GM18499 (cell line): Measurements from ENCODE around the gene STRADA.

Source experiments
- ATAC-seq: cut with Tn5 transposase; IDR thresholded peaks from one replicate; pipeline ENCODE4 v1.9.1; 2021; ENCODE audit warnings: moderate number of reproducible peaks; ENCODE audit not compliant: insufficient read depth, unreplicated experiment

The STRADA gene

GRCh38 chr17:63692195-63692816 is 49.3 kb downstream of the STRADA start:
- no peak for ATAC-seq

DNA sequence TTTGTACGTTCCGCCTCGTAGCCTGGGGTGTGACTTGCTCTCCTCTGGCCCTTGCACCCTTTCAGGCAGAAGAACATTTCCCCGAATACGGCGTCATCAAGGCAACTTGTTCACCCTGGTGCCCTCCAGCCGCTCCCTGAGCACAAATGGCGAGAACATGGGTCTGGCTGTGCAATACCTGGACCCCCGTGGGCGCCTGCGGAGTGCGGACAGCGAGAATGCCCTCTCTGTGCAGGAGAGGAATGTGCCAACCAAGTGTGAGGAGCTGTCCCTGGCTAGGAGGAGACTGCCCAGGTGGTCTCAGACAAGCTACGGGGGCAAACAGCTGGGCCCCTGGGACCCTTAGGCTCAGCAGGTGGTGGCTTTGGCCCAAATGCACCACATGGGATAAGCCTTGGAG is 52.1 kb downstream of the STRADA start:
- ATAC-seq, result no peak

- ATAC-seq, result no peak
Observed at GRCh38 chr17:63688396-63689020, 53.1 kb downstream of the STRADA start.

DNA sequence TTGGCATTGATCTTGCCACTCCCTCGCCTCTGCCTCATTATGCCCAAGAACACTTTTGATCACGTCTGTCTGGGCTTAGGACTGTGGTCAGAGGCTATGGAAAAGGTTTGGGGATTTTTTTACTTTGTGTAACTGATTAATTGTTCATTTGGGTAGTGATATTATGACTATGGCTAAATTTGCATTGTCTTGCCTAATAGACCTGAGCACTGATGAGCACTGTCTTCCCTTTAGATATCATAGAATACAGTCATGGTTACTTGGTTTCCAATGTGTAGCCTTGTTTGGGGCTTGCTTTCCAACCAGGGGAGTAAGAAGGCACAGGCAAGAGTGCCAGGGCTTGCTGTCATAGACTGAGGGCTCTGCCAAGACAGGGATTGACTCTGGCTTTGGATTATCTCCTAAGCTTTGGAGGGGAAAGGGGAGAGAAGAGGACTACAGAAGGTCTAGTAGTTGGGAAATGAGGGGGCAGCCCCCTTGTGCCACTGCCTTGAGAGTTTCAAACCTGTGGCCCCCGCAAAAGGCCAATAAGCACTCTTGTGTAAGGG is 55.4 kb downstream of the STRADA start:
- ATAC-seq, result no peak

DNA sequence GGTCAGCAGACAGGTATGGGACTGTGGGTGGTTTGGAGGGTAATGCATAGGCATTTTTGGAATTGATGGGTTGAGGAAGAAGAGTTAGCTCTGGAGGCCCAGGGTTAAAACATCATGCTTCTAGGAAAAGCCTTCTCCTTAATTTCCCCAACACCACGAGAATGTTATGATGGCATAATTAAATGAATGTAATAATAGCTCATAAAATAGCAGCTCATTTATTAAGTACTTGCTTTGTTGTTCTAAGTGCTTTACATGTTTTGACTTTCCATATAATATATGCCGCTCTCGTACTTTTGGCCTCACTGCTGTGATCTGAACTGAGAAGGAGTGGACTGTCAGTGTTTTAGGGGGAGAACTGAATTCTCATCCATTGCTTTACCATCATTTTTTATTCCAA is 56.0 kb downstream of the STRADA start:
- ATAC-seq, result no peak

- ATAC-seq, result no peak
Observed at GRCh38 chr17:63685041-63685440, 56.6 kb downstream of the STRADA start.

DNA sequence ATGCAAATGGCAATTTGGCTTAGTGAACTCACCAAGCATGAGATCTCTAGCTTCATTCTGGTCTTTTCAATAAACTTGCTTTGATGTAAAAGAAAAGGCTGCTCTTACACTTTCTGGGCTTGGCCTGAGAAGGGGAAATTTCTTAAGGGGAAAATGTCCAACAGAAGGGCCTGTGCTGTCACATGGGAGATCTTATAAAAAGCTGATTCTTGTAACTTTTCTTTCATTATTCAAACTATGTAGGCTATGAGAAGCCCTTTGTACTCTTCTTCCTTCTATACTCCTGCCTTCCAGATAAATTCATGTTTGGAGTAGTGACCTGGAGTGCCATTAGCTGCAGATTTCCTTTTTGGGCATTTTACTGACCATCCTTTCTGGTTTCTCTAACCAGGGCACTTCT is 58.6 kb downstream of the STRADA start:
- ATAC-seq, result no peak

- ATAC-seq, result no peak
Observed at GRCh38 chr17:63682441-63682840, 59.2 kb downstream of the STRADA start.

GRCh38 chr17:63681530-63681929 is 60.1 kb downstream of the STRADA start:
- ATAC-seq, result no peak

- no peak for ATAC-seq
Observed at GRCh38 chr17:63680700-63681099, 60.9 kb downstream of the STRADA start.

GRCh38 chr17:63679214-63679613 is 62.4 kb downstream of the STRADA start:
- ATAC-seq, result no peak

DNA sequence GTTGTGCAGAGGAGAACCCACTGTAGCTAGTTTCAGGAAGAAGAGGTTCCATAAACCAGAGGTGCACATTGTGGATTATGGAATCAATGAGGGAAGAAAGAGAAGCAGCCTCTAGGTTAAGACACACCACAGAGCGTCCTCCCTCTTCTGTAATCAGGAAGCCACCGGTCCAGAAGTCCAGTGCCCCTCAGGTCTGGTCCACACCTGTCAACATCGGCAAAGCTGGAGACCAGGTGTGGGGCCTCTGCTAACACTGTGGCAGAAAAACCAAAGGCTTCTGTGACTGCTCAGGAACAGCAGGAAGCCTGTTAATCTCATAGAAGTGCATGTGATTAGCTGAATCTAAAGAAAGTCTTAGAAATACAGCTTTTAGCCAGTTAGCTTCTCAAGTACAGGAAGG is 65.0 kb downstream of the STRADA start:
- ATAC-seq, result no peak

DNA sequence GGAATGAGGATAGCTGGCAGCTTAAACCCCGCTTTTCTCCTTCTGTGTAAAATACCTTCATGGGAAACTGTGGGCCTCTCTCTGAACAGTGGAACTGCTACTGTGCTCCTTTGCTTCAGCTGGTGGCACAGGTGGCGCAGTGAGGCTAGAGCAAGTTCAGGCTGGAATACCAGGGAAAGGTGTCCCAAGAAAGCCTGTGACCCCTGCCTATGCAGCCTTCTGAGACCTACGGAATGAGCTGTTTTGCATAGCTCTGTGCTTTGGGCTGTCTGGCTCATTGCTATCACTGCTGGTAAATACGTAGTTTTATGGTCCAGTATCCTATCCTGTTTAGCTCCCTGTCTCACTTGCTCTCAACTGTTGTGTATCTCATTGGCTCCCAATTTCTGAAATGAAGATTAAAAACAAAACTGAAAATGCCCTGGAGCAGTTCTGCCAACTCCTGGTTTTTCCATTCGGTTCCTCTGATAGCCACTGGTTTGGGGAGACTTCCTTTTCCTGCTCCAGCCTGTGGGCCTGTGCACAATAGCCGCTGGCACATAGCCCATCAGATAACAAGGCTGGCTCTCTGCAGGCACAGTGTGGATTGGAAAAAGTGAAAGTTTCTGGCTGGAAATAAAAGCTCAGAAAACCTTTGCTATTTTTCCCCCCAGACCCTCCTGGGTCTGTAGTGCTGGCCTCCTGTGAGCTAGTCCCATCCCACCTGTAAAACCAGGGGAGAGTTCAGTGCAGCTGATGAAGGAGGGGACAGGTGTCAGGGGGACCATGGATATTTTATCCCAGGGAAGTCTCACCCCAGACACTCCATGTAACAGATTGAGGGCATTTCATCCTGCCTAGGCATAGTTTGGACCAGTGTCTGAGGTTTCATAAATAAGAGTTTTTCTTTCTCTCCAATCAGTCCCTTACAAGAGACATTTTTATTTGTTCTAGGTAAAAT is 65.7 kb downstream of the STRADA start:
- no peak for ATAC-seq

- no peak for ATAC-seq
Observed at GRCh38 chr17:63675231-63675606, 66.4 kb downstream of the STRADA start.

- ATAC-seq, result no peak
Observed at GRCh38 chr17:63672856-63673255, 68.7 kb downstream of the STRADA start.

- no peak for ATAC-seq
Observed at GRCh38 chr17:63665527-63666214, 75.9 kb downstream of the STRADA start.

- no peak for ATAC-seq
Observed at GRCh38 chr17:63659850-63660249, 81.7 kb downstream of the STRADA start.

DNA sequence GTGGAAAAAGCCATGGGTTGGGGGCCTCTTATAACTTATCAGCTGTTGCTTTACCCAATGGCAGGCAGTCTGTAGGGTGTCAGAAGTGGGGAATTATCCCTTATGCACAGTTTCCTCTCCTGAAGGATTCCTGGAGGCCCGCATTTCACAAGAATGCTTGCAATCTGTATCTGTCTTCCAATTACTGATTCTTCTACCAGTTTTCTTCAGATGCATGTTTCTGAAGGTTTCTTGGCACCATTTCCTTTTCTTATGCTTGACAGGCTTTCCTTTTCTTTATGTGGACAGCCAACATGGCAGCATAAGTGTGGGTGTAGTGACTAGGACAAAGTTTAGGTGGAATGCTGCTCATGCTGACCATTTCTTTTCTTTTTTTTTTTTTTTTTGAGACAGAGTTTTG is 83.2 kb downstream of the STRADA start:
- ATAC-seq, result no peak

- no peak for ATAC-seq
Observed at GRCh38 chr17:63657786-63658185, 83.8 kb downstream of the STRADA start.

- no peak for ATAC-seq
Observed at GRCh38 chr17:63653050-63653449, 88.5 kb downstream of the STRADA start.
